Sigmoid colon (tissue), 4 donors: ENCODE data around the gene IFI16.

Source experiments
- CTCF ChIP-seq, 4 experiments: fragments of 450-650 bp in 3 of 4; fragments of 200-600 bp in 1 of 4; IDR thresholded peaks; one replicate each; pipeline ENCODE4 v1.5.1; 2016 to 2019; ENCODE audit warnings: antibody characterized with exemption in 4 of 4, mild to moderate bottlenecking in 3 of 4, moderate library complexity in 2 of 4
- POLR2A ChIP-seq, 2 donors: fragments of 450-650 bp; IDR thresholded peaks; one replicate each; pipeline ENCODE4 v1.6.1; 2016; ENCODE audit warnings: antibody characterized with exemption in 2 of 2, mild to moderate bottlenecking in 2 of 2, moderate library complexity in 2 of 2
- POLR2AphosphoS5 ChIP-seq, 4 donors: sonication (generic); formaldehyde crosslinking; IDR thresholded peaks; one replicate each; pipeline ENCODE4 v1.6.1; 2017; ENCODE audit warnings: antibody characterized with exemption in 4 of 4

DNA sequence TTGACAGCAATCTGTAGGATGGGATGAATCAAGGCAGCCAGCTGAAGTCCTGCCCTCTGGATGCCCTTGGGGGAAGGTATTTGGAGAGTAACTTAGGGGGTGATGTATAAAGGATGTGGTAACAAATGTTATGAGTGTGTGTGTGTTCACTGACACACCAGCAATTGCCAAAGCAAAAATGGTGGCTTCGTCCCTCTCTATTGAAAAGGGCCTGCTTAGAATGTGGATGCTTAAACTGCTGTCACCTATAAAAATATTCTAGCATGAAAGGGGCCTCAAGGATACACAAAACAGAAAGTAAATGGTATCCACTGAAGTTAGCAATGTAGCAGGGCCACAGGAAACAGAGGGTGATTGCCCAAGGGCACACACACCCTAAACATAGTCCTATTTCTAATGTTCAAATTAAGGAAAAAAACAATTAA lies 81.9 kb downstream of the IFI16 start:
- TF ChIP-seq CTCF (IDR thresholded peaks at IDR 0.05): no peak
- TF ChIP-seq POLR2AphosphoS5 (IDR thresholded peaks at IDR 0.05): no peak
- TF ChIP-seq POLR2A (IDR thresholded peaks at IDR 0.05): no peak
